Neural crest cell (in vitro differentiated cells): ENCODE measurements around the gene CBX6. TPM values are rescaled to one million over a fixed set of nuclear protein-coding genes. Genes with fewer than 3 reads are reported as not detected.

Source experiments
- DNase-seq: peaks from one replicate; pipeline ENCODE4 v3.0.0; 2021; ENCODE audit warnings: low read depth, mixed read lengths, low spot score
- H3K27ac Mint-ChIP-seq: one replicate; pipeline ENCODE4 v1.8.0; 2021; ENCODE audit warnings: mild to moderate bottlenecking, mixed read lengths; ENCODE audit not compliant: unreplicated experiment
- H3K27me3 Mint-ChIP-seq: 2 replicates; pipeline ENCODE4 v1.8.0; 2021; ENCODE audit warnings: low read depth, mild to moderate bottlenecking, mixed read lengths
- H3K36me3 Mint-ChIP-seq: 2 replicates; pipeline ENCODE4 v1.8.0; 2021; ENCODE audit warnings: low read depth, mild to moderate bottlenecking, mixed read lengths
- H3K4me1 Mint-ChIP-seq: 2 replicates; pipeline ENCODE4 v1.8.0; 2021; ENCODE audit warnings: mixed read lengths
- H3K4me3 Mint-ChIP-seq: one replicate; pipeline ENCODE4 v1.8.0; 2021; ENCODE audit warnings: mild to moderate bottlenecking, mixed read lengths
- H3K9me3 Mint-ChIP-seq: 2 replicates; pipeline ENCODE4 v1.8.0; 2021; ENCODE audit warnings: mixed read lengths
- CTCF ChIP-seq: fragments of 200-600 bp; sonication (generic); conservative IDR thresholded peaks from 2 replicates; pipeline ENCODE4 v1.5.0; 2021; ENCODE audit warnings: antibody characterized with exemption, mild to moderate bottlenecking
- total RNA-seq: library from RNA; stranded (reverse); gene quantifications from 2 replicates; pipeline ENCODE4 v1.2.1, GENCODE V29; 2021

The CBX6 gene
- total RNA-seq, 1 donor from 2014 or later = 48.2 TPM

- H3K4me1 Mint-ChIP-seq = no peaks in the 10 kb centered on the region
- no peaks in the 10 kb centered on the region for H3K9me3 Mint-ChIP-seq
- no peaks in the 10 kb centered on the region for H3K36me3 Mint-ChIP-seq
- peaks cover 28% of the 10 kb centered on the region for H3K27me3 Mint-ChIP-seq
- H3K4me3 Mint-ChIP-seq = no peak overlapping the region
- H3K27ac Mint-ChIP-seq = no peak overlapping the region
- TF ChIP-seq CTCF = no peak
- no peak for DNase-seq
Observed at GRCh38 chr22:38890377-38890776, 18.4 kb upstream of the CBX6 start.

GRCh38 chr22:38886333-38886732 lies 14.3 kb upstream of the CBX6 start:
- DNase-seq = no peak
- H3K27ac Mint-ChIP-seq = no peak overlapping the region
- H3K36me3 Mint-ChIP-seq = no peaks in the 10 kb centered on the region
- no peak for TF ChIP-seq CTCF
- H3K9me3 Mint-ChIP-seq = no peaks in the 10 kb centered on the region
- peaks cover 3% of the 10 kb centered on the region for H3K27me3 Mint-ChIP-seq
- H3K4me3 Mint-ChIP-seq = no peak overlapping the region
- peaks cover 1% of the 10 kb centered on the region for H3K4me1 Mint-ChIP-seq

GRCh38 chr22:38882972-38883622 lies 11.1 kb upstream of the CBX6 start:
- TF ChIP-seq CTCF = no peak
- no peak overlapping the region for H3K27ac Mint-ChIP-seq
- H3K27me3 Mint-ChIP-seq = no peaks in the 10 kb centered on the region
- no peaks in the 10 kb centered on the region for H3K9me3 Mint-ChIP-seq
- no peak for DNase-seq
- no peak overlapping the region for H3K4me3 Mint-ChIP-seq
- peaks cover 4% of the 10 kb centered on the region for H3K4me1 Mint-ChIP-seq
- no peaks in the 10 kb centered on the region for H3K36me3 Mint-ChIP-seq

GRCh38 chr22:38881997-38882879 lies 10.2 kb upstream of the CBX6 start:
- H3K4me3 Mint-ChIP-seq = no peak overlapping the region
- no peaks in the 10 kb centered on the region for H3K27me3 Mint-ChIP-seq
- no peak for DNase-seq
- no peaks in the 10 kb centered on the region for H3K9me3 Mint-ChIP-seq
- H3K4me1 Mint-ChIP-seq = peaks cover 4% of the 10 kb centered on the region
- H3K27ac Mint-ChIP-seq = no peak overlapping the region
- no peaks in the 10 kb centered on the region for H3K36me3 Mint-ChIP-seq
- no peak for TF ChIP-seq CTCF

GRCh38 chr22:38881464-38881871 lies 9.5 kb upstream of the CBX6 start:
- H3K36me3 Mint-ChIP-seq = no peaks in the 10 kb centered on the region

More at GRCh38 chr22:38881464-38881871, 9.5 kb upstream of the CBX6 start:
- Mint-ChIP-seq H3K4me3 (no peak overlapping the region), H3K27ac (no peak overlapping the region), H3K27me3 (no peaks in the 10 kb centered on the region), H3K4me1 (peaks cover 4% of the 10 kb centered on the region), H3K9me3 (no peaks in the 10 kb centered on the region)
- no peak for TF ChIP-seq CTCF
- no peak for DNase-seq
